DMS153 (cell line): Measurements from ENCODE around the gene GPC6.
A peak's percentile ranks its signal among the peaks of the same experiment; 100 is the strongest.

Experiments used
- DNase-seq: peaks from one replicate; lab custom pipeline; 2025; lab: John Stamatoyannopoulos, UW

GPC6 gene

GRCh38 chr13:93230261-93230855, 3.8 kb downstream of the GPC6 start:
- no peak for DNase-seq

GRCh38 chr13:93231867-93232266, 5.3 kb downstream of the GPC6 start:
- DNase-seq = no peak

- no peak for DNase-seq
Measured at GRCh38 chr13:93233997-93234416, 7.4 kb downstream of the GPC6 start.

GRCh38 chr13:93234459-93234858, 7.9 kb downstream of the GPC6 start:
- no peak for DNase-seq

- DNase-seq = no peak
Measured at GRCh38 chr13:93235258-93236015, 8.8 kb downstream of the GPC6 start.

GRCh38 chr13:93238711-93239110, 12.1 kb downstream of the GPC6 start:
- DNase-seq = no peak

- no peak for DNase-seq
Measured at GRCh38 chr13:93243375-93244063, 16.9 kb downstream of the GPC6 start.

GRCh38 chr13:93244141-93244917, 17.7 kb downstream of the GPC6 start:
- DNase-seq = no peak

- no peak for DNase-seq
Measured at GRCh38 chr13:93244918-93245280, 18.3 kb downstream of the GPC6 start.

- DNase-seq = no peak
Measured at GRCh38 chr13:93246069-93246468, 19.5 kb downstream of the GPC6 start.

- peak; percentile 97 for DNase-seq
Measured at GRCh38 chr13:93248627-93249047, 22.0 kb downstream of the GPC6 start.

- peak; percentile 63 for DNase-seq
Measured at GRCh38 chr13:93249364-93250306, 23.0 kb downstream of the GPC6 start.

GRCh38 chr13:93254775-93255174, 28.2 kb downstream of the GPC6 start:
- no peak for DNase-seq

GRCh38 chr13:93256998-93257397, 30.4 kb downstream of the GPC6 start:
- no peak for DNase-seq

- DNase-seq = no peak
Measured at GRCh38 chr13:93259527-93260080, 33.0 kb downstream of the GPC6 start.

- no peak for DNase-seq
Measured at GRCh38 chr13:93260591-93260990, 34.0 kb downstream of the GPC6 start.

GRCh38 chr13:93262729-93263345, 36.2 kb downstream of the GPC6 start:
- DNase-seq = no peak

GRCh38 chr13:93264876-93265275, 38.3 kb downstream of the GPC6 start:
- DNase-seq = no peak

- no peak for DNase-seq
Measured at GRCh38 chr13:93265800-93266199, 39.2 kb downstream of the GPC6 start.

GRCh38 chr13:93266681-93267080, 40.1 kb downstream of the GPC6 start:
- DNase-seq = no peak
